ENCODE measurements around the gene KRTAP12-3.
"Not testable (repeated sequence)": the region's sequence is repeated elsewhere in the genome, so short reads cannot be mapped to it uniquely, and the experiment has no call there.

KRTAP12-3 gene

GRCh38 chr21:44685050-44685449 is 27.3 kb downstream of the KRTAP12-3 start:
- not testable (repeated sequence) for DNase-seq (ENCODE audit: low read depth)

- DNase-seq (ENCODE audit: low read depth) = no peak
Measured at GRCh38 chr21:44686000-44686781, 28.5 kb downstream of the KRTAP12-3 start.

- DNase-seq (ENCODE audit: low read depth) = no peak
Measured at GRCh38 chr21:44686843-44687561, 29.3 kb downstream of the KRTAP12-3 start.

DNA sequence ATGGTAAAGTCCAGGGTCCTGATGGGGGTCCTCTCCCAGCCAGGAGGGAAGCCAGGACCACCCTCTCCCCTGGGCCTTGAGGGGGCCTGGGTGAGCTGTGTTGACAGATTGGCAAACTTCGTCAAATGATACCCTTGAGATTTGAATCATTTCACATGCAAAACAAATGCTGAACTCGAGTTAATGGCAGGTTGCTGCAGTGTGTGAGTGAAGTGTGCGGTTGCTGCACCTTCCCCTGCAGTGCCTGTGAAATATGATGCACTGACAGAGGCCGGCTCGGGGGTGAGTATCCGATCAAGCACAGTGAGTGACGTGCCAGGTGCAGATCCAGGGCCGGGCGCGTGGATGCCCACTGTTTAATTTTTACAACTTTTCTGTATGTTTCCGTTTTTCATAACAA is 29.9 kb downstream of the KRTAP12-3 start:
- DNase-seq (ENCODE audit: low read depth) = no peak

GRCh38 chr21:44689740-44690139 is 32.0 kb downstream of the KRTAP12-3 start:
- DNase-seq (ENCODE audit: low read depth) = not testable (repeated sequence)

GRCh38 chr21:44691686-44692085 is 34.0 kb downstream of the KRTAP12-3 start:
- DNase-seq (ENCODE audit: low read depth) = no peak

GRCh38 chr21:44692798-44693512 is 35.2 kb downstream of the KRTAP12-3 start:
- DNase-seq (ENCODE audit: low read depth) = no peak

DNA sequence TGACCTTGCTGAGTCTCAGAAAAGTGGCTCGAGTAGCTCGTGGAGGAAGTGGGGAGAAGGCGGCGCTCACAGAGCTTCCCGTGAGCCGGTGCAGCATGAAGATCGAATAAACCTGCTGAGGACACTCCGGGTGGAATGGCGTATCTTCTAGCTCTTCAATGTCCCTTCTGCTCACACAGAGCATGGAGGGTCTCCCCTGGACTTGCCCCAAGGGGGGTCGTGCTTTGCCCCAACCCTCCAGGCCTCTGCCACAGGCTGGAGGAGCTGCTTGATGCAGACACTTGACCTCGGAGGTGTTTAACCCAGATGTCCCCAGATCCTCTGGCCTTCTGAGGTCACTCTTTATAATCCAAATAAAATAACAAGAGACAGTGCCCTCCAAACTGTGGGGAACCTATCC is 37.0 kb downstream of the KRTAP12-3 start:
- no peak for DNase-seq (ENCODE audit: low read depth)

DNA sequence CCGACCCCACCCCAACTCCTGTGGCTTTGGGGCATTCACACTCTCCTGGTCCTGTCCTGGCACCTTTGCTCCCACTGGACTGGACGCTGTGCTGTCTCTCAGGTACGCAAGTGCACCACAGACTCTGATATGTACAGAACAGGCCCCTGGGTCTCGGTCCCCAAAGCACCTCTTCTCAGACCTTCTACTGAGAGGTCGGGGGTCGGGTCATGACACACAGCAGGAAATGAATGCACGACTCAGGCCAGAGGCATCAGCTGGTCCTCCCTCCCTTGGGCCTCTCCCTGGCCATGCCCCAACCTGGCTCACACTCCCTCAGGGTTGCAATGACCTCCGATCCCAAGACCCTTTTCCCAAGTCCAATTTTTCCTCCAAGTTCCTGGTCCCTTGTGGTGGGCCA is 37.5 kb downstream of the KRTAP12-3 start:
- DNase-seq (ENCODE audit: low read depth) = no peak

DNA sequence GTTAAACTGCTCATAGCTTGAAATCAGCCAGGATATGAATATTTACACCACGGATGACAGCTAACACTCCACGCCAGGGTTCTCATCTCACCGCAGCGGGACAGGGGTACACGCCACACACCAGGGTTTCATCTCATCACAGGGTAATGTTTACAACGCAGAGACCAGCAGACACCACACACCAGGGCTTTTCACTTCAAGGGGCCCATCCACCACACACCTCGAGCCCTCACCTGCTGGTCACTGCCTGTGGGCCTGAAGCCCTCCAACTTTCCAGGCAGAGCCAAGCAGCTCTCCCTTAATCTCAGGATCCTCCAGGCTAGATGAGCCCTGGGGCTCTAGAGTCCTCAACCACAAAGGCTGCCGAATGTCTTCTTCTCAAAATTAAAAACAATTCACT is 37.9 kb downstream of the KRTAP12-3 start:
- no peak for DNase-seq (ENCODE audit: low read depth)

DNA sequence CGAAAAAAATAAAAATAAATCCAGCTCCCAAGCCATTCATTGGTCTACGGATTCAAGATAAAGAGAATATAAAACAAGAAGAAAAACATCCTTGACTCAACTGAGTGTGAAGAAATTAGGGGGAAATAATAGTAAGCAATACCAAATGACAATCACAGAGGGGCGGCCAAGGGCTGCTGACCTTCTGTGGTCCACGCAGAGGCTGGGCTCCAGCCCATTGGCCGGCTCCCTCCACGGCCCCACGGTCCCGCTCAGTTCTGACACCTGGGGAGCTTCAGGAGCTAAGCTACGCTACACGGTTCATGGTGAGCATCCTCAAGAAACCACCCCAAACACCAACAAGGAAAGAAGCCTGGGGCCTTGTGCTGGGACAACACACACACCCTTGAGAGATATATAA is 38.8 kb downstream of the KRTAP12-3 start:
- DNase-seq (ENCODE audit: low read depth) = no peak

DNA sequence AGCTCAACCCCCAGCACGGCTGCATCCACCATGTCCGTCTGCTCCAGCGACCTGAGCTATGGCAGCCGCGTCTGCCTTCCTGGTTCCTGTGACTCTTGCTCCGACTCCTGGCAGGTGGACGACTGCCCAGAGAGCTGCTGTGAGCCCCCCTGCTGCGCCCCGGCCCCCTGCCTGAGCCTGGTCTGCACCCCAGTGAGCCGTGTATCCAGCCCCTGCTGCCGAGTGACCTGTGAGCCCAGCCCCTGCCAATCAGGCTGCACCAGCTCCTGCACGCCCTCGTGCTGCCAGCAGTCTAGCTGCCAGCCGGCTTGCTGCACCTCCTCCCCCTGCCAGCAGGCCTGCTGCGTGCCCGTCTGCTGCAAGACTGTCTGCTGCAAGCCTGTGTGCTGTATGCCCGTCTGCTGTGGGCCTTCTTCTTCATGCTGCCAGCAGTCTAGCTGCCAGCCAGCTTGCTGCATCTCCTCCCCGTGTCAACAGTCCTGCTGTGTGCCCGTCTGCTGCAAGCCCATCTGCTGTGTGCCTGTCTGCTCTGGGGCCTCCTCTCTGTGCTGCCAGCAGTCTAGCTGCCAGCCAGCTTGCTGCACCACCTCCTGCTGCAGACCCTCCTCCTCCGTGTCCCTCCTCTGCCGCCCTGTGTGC is 39.6 kb downstream of the KRTAP12-3 start, which contains the start of gene KRTAP10-12:
Gene KRTAP10-12, plus strand, starts transcription at position 1 of the 639 bp plus-strand sequence. Its CDS starts 30 bp downstream, at position 31.
- not testable (repeated sequence) for DNase-seq (ENCODE audit: low read depth)

GRCh38 chr21:44697811-44698734 is 40.3 kb downstream of the KRTAP12-3 start:
- no peak for DNase-seq (ENCODE audit: low read depth)

DNA sequence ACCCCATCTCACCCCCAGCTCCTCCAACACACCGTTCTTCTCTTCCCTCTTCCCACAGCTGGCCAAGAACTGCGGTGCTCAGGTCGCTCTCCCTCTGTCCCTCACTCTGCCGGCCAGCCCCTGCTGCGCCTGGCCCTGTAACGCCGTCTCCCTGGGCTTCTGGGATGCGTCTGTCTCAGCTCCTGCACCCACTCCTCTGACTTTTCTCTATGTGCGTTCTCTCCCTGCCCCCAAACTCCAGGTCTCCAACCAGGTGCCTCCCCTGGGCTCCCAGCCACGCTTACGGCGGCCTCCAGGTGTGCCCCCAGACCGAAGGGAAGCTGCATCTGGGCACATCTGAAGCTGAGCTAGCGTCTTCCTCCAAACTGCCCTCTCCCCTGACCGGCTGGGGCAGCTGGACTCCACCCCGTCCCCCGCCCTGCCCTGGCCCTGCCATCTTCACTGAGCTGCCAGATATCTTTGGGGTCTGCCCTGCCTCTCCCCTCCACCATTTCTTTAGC is 41.8 kb downstream of the KRTAP12-3 start:
- no peak for DNase-seq (ENCODE audit: low read depth)

GRCh38 chr21:44700101-44701022 is 42.6 kb downstream of the KRTAP12-3 start:
- DNase-seq (ENCODE audit: low read depth) = no peak

DNA sequence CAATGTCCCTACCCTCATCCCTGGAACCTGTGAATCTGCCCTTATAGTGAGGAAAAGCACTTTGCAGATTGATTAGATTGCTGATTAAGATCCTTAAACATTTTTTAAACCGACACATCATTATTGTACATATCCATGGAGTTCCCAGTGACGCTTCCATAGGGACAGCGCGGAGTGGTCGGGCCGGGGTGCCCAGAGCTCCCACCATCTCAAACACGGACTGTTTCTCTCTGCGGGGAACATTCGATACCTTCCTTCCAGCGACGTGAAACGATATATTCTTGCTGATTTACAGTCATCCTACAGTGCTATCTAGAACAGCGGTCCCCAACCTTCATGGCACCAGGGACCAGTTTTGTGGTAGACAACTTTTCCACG is 43.3 kb downstream of the KRTAP12-3 start:
- no peak for DNase-seq (ENCODE audit: low read depth)

GRCh38 chr21:44701541-44701940 is 43.8 kb downstream of the KRTAP12-3 start:
- DNase-seq (ENCODE audit: low read depth) = no peak

DNA sequence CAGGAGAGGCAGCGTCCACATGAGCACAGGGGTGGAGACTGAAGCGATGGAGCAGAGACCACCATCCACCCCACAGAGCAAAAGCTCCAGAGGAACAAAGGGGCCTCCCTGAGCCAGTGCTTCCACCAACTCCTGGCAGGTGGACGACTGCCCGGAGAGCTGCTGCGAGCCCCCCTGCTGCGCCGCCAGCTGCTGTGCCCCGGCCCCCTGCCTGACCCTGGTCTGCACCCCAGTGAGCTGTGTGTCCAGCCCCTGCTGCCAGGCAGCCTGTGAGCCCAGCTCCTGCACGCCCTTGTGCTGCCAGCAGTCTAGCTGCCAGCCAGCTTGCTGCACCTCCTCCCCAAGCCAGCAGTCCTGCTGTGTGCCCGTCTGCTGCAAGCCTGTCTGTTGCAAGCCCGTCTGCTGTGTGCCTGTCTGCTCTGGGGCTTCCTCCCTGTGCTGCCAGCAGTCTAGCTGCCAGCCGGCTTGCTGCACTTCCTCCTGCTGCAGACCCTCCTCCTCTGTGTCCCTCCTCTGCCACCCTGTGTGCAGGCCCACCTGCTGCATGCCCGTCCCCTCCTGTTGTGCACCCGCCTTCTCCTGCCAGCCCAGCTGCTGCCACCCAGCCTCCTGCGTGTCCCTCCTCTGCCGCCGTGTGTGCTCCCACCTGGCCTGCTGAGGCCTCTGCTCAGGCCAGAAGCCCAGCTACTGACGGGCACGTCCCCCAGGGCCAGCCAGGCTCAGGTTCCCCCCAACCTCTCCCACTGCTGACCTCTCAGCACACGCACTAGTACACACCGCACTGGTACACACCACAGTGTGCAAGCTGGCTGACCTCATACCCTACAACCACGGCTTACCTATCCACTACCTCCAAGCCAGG is 44.6 kb downstream of the KRTAP12-3 start:
- no peak for DNase-seq (ENCODE audit: low read depth)

Measured in stimulated activated CD8-positive, alpha-beta memory T cell treated with anti-CD3 and anti-CD28 coated beads, Interleukin-15, amount 100 ng/mL, for 24 hours (primary cell).